ENCODE data around the gene SIGLECL1. TPM values are rescaled to one million over a fixed set of nuclear protein-coding genes. Genes with fewer than 3 reads are reported as not detected.
"Not testable (repeated sequence)": the region's sequence is repeated elsewhere in the genome, so short reads cannot be mapped to it uniquely, and the experiment has no call there.

Gene SIGLECL1
- not detected for polyA plus RNA-seq (ENCODE audit: insufficient read length)

GRCh38 chr19:51250786-51251467 lies at the start of gene SIGLECL1:
Gene SIGLECL1 (plus strand): TSS chr19:51251080. CDS start chr19:51264073, 12,993 bp downstream.
- DNase-seq, result no peak

GRCh38 chr19:51201712-51202111 lies 49.2 kb upstream of the SIGLECL1 start:
- DNase-seq, result no peak

- no peak for DNase-seq
These were observed 47.0 kb upstream of the SIGLECL1 start for GRCh38 chr19:51203916-51204315.

GRCh38 chr19:51204321-51204720 lies 46.6 kb upstream of the SIGLECL1 start:
- DNase-seq, result no peak

- no peak for DNase-seq
These were observed 43.1 kb upstream of the SIGLECL1 start for GRCh38 chr19:51207747-51208146.

- no peak for DNase-seq
These were observed 40.6 kb upstream of the SIGLECL1 start for GRCh38 chr19:51210191-51210784.

GRCh38 chr19:51210874-51211361 lies 40.0 kb upstream of the SIGLECL1 start:
- DNase-seq, result not testable (repeated sequence)

GRCh38 chr19:51211833-51212232 lies 39.0 kb upstream of the SIGLECL1 start:
- no peak for DNase-seq

GRCh38 chr19:51219307-51219706 lies 31.6 kb upstream of the SIGLECL1 start:
- DNase-seq, result no peak

GRCh38 chr19:51219971-51220370 lies 30.9 kb upstream of the SIGLECL1 start:
- DNase-seq, result no peak

GRCh38 chr19:51220996-51221395 lies 29.9 kb upstream of the SIGLECL1 start:
- DNase-seq, result peak; percentile 37

GRCh38 chr19:51224163-51224641 lies 26.7 kb upstream of the SIGLECL1 start:
- DNase-seq, result no peak

GRCh38 chr19:51224898-51225393 lies 25.9 kb upstream of the SIGLECL1 start, which contains the start of gene CD33:
Gene CD33 (plus strand): TSS chr19:51225080. CDS start chr19:51225119, 39 bp downstream.
- DNase-seq, result not testable (repeated sequence)

- DNase-seq, result no peak
These were observed 24.8 kb upstream of the SIGLECL1 start for GRCh38 chr19:51226067-51226466.

GRCh38 chr19:51227326-51227725 lies 23.6 kb upstream of the SIGLECL1 start:
- DNase-seq, result no peak

GRCh38 chr19:51227966-51228365 lies 22.9 kb upstream of the SIGLECL1 start:
- DNase-seq, result no peak

- DNase-seq, result no peak
These were observed 10.0 kb upstream of the SIGLECL1 start for GRCh38 chr19:51240866-51241265.

- no peak for DNase-seq
These were observed 7.8 kb upstream of the SIGLECL1 start for GRCh38 chr19:51242881-51243630.

GRCh38 chr19:51246164-51246552 lies 4.7 kb upstream of the SIGLECL1 start:
- no peak for DNase-seq

GRCh38 chr19:51247972-51248590 lies 2.8 kb upstream of the SIGLECL1 start:
- no peak for DNase-seq

- no peak for DNase-seq
These were observed 564 bp downstream of the SIGLECL1 start for GRCh38 chr19:51251468-51251820.

GRCh38 chr19:51252306-51253079 lies 1.6 kb downstream of the SIGLECL1 start:
- DNase-seq, result no peak

All from hindlimb muscle (tissue), 1 donor.